B cell (primary cell): ENCODE measurements around the gene CCND3.

ENCODE experiments used
- CTCF ChIP-seq: fragments of 200-600 bp; IDR thresholded peaks from one replicate; pipeline ENCODE4 v1.8.0; 2022; ENCODE audit warnings: antibody characterized with exemption, mild to moderate bottlenecking
- EZH2 ChIP-seq: IDR thresholded peaks from 2 replicates; pipeline ENCODE4 v1.6.1; 2012; ENCODE audit warnings: borderline replicate concordance, low read depth, mild to moderate bottlenecking, moderate library complexity, low read length; ENCODE audit not compliant: insufficient read depth, poor library complexity, severe bottlenecking

- peak; percentile 83 for TF ChIP-seq CTCF
- no peak for TF ChIP-seq EZH2
Observed at GRCh38 chr6:41936073-41936837, 5.4 kb downstream of the CCND3 start.
